Stomach (tissue), 9 donors: Measurements from ENCODE around the gene TAS2R39. TPM values are rescaled to one million over a fixed set of nuclear protein-coding genes. Genes with fewer than 3 reads are reported as not detected.

Experiments
- DNase-seq, 2 donors: peaks; one replicate each; pipeline versions ENCODE4 v3.0.0 to v3.0.0-alpha.2; 2013 to 2019
- H3K27ac ChIP-seq, 5 donors: fragments of 200-600 bp in 4 of 5; sonication (generic) in 4 of 5; one replicate each; pipeline ENCODE4 v1.5.1; 2013 to 2019; ENCODE audit warnings: mild to moderate bottlenecking in 1 of 5, moderate library complexity in 1 of 5
- H3K27me3 ChIP-seq, 3 donors: fragments of 200-600 bp; sonication (generic); one replicate each; pipeline ENCODE4 v1.5.1; 2017 to 2019; ENCODE audit warnings: mixed run types in 1 of 3
- H3K36me3 ChIP-seq, 4 donors: fragments of 200-600 bp; sonication (generic); 1 replicate in 3 of 4; 2 replicates in 1 of 4; pipeline ENCODE4 v1.5.1; 2016 to 2019
- H3K4me1 ChIP-seq, 4 donors: fragments of 200-600 bp; sonication (generic); one replicate each; pipeline ENCODE4 v1.5.1; 2016 to 2019
- H3K4me3 ChIP-seq, 4 donors: fragments of 200-600 bp; sonication (generic) in 3 of 4; one replicate each; pipeline ENCODE4 v1.5.1; 2016 to 2019; ENCODE audit warnings: mild to moderate bottlenecking in 1 of 4
- H3K9me3 ChIP-seq, 4 donors: fragments of 200-600 bp; sonication (generic); one replicate each; pipeline ENCODE4 v1.5.1; 2016 to 2019
- EP300 ChIP-seq: sonication (generic); formaldehyde crosslinking; IDR thresholded peaks from one replicate; pipeline ENCODE4 v1.6.1; 2017; ENCODE audit warnings: antibody characterized with exemption
- POLR2A ChIP-seq, 4 donors: fragments of 450-650 bp; IDR thresholded peaks; one replicate each; pipeline ENCODE4 v1.6.1; 2016; ENCODE audit warnings: antibody characterized with exemption in 4 of 4, control low read depth in 2 of 4, mild to moderate bottlenecking in 1 of 4, moderate library complexity in 1 of 4
- POLR2AphosphoS5 ChIP-seq, 3 donors: sonication (generic); formaldehyde crosslinking; IDR thresholded peaks; one replicate each; pipeline ENCODE4 v1.6.1; 2016; ENCODE audit warnings: antibody characterized with exemption in 3 of 3
- WGBS, 5 donors: extraction: QIAGEN DNeasy Blood & Tissue Kit in 3 of 5; methylation state at CpG; one replicate each; pipeline versions ENCODE4 v1.1.5 to v1.1.7; 2013 to 2018; 5-methylcytosine and 5-hydroxymethylcytosine counted together
- intact Hi-C: fragments of 100-400 bp; cut with DNase I; formaldehyde crosslinking; loops from one replicate; pipeline ENCODE4 v1.15.1; 2023; ENCODE audit warnings: low total_unique reads
- polyA plus RNA-seq, 3 donors: library from polyadenylated mRNA; stranded (reverse); fragments of 200-250 nt; gene quantifications; one replicate each; pipeline ENCODE4 v1.2.3, GENCODE V29; 2013
- total RNA-seq, 5 donors: library from RNA; depleted of rRNA; stranded (reverse); fragments of >200 nt; gene quantifications; one replicate each; pipeline versions ENCODE4 v1.1.0 to v1.2.3, GENCODE V29; 2014 to 2016
- TF ChIP-seq, protein P1 (sequence below), 7 experiments: fragments of 450-650 bp in 4 of 7; fragments of 200-600 bp in 3 of 7; sonication (generic) in 3 of 7; IDR thresholded peaks; one replicate each; pipeline ENCODE4 v1.5.1; 2016 to 2019; ENCODE audit warnings: antibody characterized with exemption in 7 of 7, control low read depth in 2 of 7, mild to moderate bottlenecking in 1 of 7
- donor health status: healthy with polysubstance abuse.
- donor health status: Bipolar disorder and iron deficiency.
- donor health status: healthy.

TAS2R39 gene
- total and polyA plus RNA-seq, 8 donors = not detected

DNA sequence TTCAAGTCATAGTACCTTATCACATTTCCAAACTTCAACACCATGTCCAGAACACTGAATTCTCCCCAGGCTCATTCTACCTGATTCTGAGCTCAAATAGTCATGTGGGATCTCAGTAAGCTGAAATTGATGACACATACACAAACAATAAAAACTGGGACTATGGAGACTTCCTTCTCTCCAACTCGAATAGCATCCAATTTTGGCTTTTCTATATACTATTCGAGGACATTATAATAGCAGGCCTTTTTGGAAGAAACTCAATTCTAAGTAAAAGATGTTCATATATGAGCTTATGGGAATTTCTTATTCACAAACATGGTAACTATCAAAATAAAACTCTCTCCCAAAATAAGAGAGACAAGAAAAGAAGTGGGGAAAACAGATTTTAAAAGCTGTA, 38.1 kb downstream of the TAS2R39 start:
- no peaks in the 10 kb centered on the region for H3K9me3 ChIP-seq
- no peaks in the 10 kb centered on the region for H3K4me1 ChIP-seq
- no peak overlapping the region for H3K4me3 ChIP-seq
- no peak for TF ChIP-seq POLR2A (IDR thresholded peaks at IDR 0.05)
- no peak for TF ChIP-seq POLR2AphosphoS5 (IDR thresholded peaks at IDR 0.05)
- TF ChIP-seq EP300 = no peak
- TF ChIP-seq, protein P1, sequence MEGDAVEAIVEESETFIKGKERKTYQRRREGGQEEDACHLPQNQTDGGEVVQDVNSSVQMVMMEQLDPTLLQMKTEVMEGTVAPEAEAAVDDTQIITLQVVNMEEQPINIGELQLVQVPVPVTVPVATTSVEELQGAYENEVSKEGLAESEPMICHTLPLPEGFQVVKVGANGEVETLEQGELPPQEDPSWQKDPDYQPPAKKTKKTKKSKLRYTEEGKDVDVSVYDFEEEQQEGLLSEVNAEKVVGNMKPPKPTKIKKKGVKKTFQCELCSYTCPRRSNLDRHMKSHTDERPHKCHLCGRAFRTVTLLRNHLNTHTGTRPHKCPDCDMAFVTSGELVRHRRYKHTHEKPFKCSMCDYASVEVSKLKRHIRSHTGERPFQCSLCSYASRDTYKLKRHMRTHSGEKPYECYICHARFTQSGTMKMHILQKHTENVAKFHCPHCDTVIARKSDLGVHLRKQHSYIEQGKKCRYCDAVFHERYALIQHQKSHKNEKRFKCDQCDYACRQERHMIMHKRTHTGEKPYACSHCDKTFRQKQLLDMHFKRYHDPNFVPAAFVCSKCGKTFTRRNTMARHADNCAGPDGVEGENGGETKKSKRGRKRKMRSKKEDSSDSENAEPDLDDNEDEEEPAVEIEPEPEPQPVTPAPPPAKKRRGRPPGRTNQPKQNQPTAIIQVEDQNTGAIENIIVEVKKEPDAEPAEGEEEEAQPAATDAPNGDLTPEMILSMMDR (IDR thresholded peaks at IDR 0.05) = no peak
- peaks cover 0 to 3% (median 0%) of the 10 kb centered on the region in 3 donors for H3K27me3 ChIP-seq
- WGBS, 5 donors = 51 to 70% (median 59%) methylated on average over 2 of the region's 2 CpGs
- intact Hi-C loops = no loop called here
- H3K36me3 ChIP-seq = no peaks in the 10 kb centered on the region
- no peak for DNase-seq
- no peak overlapping the region for H3K27ac ChIP-seq

DNA sequence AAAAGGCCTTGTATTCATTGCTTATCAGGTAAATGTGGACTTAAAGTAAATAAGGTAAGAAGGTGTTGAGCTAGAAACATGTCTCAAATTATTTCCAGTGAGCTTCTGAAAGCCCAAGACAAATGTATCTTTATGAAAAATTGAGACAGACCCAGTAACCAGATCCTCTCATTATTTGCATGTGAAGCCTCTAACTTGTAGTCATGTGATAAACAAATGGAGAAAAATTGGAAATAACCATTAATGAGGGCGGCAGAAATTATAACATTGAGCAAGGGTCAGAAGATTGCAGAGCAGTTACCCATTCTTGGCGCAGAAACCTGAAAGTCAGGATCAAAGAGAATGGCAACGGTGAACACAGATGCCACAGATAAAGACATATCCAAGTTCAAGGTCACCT, 38.5 kb downstream of the TAS2R39 start, which contains the start of gene TAS2R40:
Gene TAS2R40, plus strand, starts transcription at position 301 of the 400 bp plus-strand sequence. Its CDS starts 42 bp downstream, at position 343.
- Histone ChIP-seq H3K4me1 (no peaks in the 10 kb centered on the region), H3K9me3 (no peaks in the 10 kb centered on the region), H3K36me3 (no peaks in the 10 kb centered on the region), H3K27me3 (peaks cover 0 to 3% (median 0%) of the 10 kb centered on the region in 3 donors), H3K27ac (peak within 1 kb of the TSS in 2 of 5 donors; percentile 37 to 68), H3K4me3 (no peak within 1 kb of the TSS)
- no peak for DNase-seq
- intact Hi-C loops = no loop called here
- TF ChIP-seq POLR2A (IDR thresholded peaks at IDR 0.05) = no peak
- TF ChIP-seq, protein P1 (IDR thresholded peaks at IDR 0.05) = no peak
- TF ChIP-seq EP300 = no peak
- no peak for TF ChIP-seq POLR2AphosphoS5 (IDR thresholded peaks at IDR 0.05)
- 39 to 66% (median 42%) methylated on average over 3 of the region's 3 CpGs for WGBS, 5 donors

DNA sequence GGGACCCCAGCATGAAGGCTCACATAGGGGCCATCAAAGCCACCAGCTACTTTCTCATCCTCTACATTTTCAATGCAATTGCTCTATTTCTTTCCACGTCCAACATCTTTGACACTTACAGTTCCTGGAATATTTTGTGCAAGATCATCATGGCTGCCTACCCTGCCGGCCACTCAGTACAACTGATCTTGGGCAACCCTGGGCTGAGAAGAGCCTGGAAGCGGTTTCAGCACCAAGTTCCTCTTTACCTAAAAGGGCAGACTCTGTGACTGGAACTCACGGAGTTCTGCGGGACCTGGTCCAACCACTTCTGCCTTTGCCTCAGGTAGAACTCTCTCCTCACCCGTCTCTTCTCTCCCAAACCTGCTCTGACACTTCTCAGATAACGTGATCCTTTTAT, 39.6 kb downstream of the TAS2R39 start:
- no peaks in the 10 kb centered on the region for H3K4me1 ChIP-seq
- no peaks in the 10 kb centered on the region for H3K9me3 ChIP-seq
- intact Hi-C loops = no loop called here
- no peaks in the 10 kb centered on the region for H3K36me3 ChIP-seq
- TF ChIP-seq, protein P1 (IDR thresholded peaks at IDR 0.05) = no peak
- TF ChIP-seq EP300 (no peak), POLR2AphosphoS5 (IDR thresholded peaks at IDR 0.05) (no peak), POLR2A (IDR thresholded peaks at IDR 0.05) (no peak)
- peak overlapping the region in 2 of 5 donors; percentile 41 to 68 for H3K27ac ChIP-seq
- H3K27me3 ChIP-seq = peaks cover 0 to 3% (median 0%) of the 10 kb centered on the region in 3 donors
- DNase-seq = peak in 1 of 2 donors; percentile 34
- no peak overlapping the region for H3K4me3 ChIP-seq
- WGBS, 5 donors = 75 to 83% (median 76%) methylated on average over 7 of the region's 7 CpGs

DNA sequence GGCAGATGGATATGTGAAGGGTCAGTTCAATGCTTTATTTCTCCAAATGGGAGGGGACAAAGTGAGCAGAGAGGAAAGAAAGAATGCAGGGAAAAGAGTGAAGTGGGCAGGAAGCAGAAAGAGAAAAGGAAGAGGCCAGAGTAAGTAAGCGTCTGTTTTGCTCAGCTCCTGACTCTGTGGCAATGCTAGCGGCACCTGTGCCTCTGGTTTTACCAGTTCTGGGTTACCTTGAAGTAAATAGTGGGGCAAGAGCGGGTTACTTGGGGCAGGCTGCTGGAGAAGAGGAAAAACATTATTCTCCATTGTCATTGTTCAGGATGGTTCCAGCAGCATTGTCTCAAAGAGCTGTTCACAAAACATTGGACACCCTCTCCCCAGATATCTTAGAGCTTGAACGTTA, 40.6 kb downstream of the TAS2R39 start:
- Histone ChIP-seq H3K27ac (peak overlapping the region in 2 of 5 donors; percentile 41 to 68), H3K4me1 (no peaks in the 10 kb centered on the region), H3K36me3 (no peaks in the 10 kb centered on the region), H3K4me3 (no peak overlapping the region), H3K9me3 (no peaks in the 10 kb centered on the region), H3K27me3 (peaks cover 0 to 3% (median 0%) of the 10 kb centered on the region in 3 donors)
- no peak for TF ChIP-seq POLR2AphosphoS5 (IDR thresholded peaks at IDR 0.05)
- TF ChIP-seq POLR2A (IDR thresholded peaks at IDR 0.05) = no peak
- TF ChIP-seq, protein P1 (IDR thresholded peaks at IDR 0.05) = no peak
- TF ChIP-seq EP300 = no peak
- intact Hi-C loops = no loop called here
- 40 to 72% (median 47%) methylated on average over 4 of the region's 4 CpGs for WGBS, 5 donors
- peak in 1 of 2 donors; percentile 37 for DNase-seq
